Type B pancreatic cell (in vitro differentiated cells): ENCODE measurements around the gene TJP2. TPM values are rescaled to one million over a fixed set of nuclear protein-coding genes. Genes with fewer than 3 reads are reported as not detected.

Source experiments
- DNase-seq: peaks from one replicate; pipeline ENCODE4 v3.0.0; 2021; ENCODE audit warnings: mixed read lengths; ENCODE audit not compliant: unreplicated experiment; ENCODE audit errors: extremely low spot score
- H3K27ac Mint-ChIP-seq: 2 replicates; pipeline ENCODE4 v1.8.0; 2021; ENCODE audit warnings: mild to moderate bottlenecking, mixed read lengths
- H3K27me3 Mint-ChIP-seq: 2 replicates; pipeline ENCODE4 v1.8.0; 2021; ENCODE audit warnings: mixed read lengths
- H3K36me3 Mint-ChIP-seq: 2 replicates; pipeline ENCODE4 v1.8.0; 2021; ENCODE audit warnings: mixed read lengths
- H3K4me1 Mint-ChIP-seq: one replicate; pipeline ENCODE4 v1.8.0; 2021; ENCODE audit warnings: mixed read lengths; ENCODE audit not compliant: unreplicated experiment
- H3K4me3 Mint-ChIP-seq: 2 replicates; pipeline ENCODE4 v1.8.0; 2021; ENCODE audit warnings: mild to moderate bottlenecking, mixed read lengths
- H3K9me3 Mint-ChIP-seq: 2 replicates; pipeline ENCODE4 v1.8.0; 2021; ENCODE audit warnings: mixed read lengths
- CTCF ChIP-seq: fragments of 200-600 bp; sonication (generic); conservative IDR thresholded peaks from 2 replicates; pipeline ENCODE4 v1.5.0; 2021; ENCODE audit warnings: antibody characterized with exemption, mild to moderate bottlenecking
- total RNA-seq: library from RNA; stranded (reverse); gene quantifications from 2 replicates; pipeline ENCODE4 v1.2.1, GENCODE V29; 2021; ENCODE audit warnings: low replicate concordance

TJP2 gene
- total RNA-seq, 1 donor from 2014 or later, result 85.2 TPM

GRCh38 chr9:69255591-69255990 lies 81.5 kb downstream of the TJP2 start:
- no peaks in the 10 kb centered on the region for H3K27me3 Mint-ChIP-seq
- no peaks in the 10 kb centered on the region for H3K4me1 Mint-ChIP-seq
- DNase-seq, result no peak
- peaks cover 30% of the 10 kb centered on the region for H3K36me3 Mint-ChIP-seq
- no peak for TF ChIP-seq CTCF
- no peak overlapping the region for H3K4me3 Mint-ChIP-seq
- H3K9me3 Mint-ChIP-seq, result no peaks in the 10 kb centered on the region
- no peak overlapping the region for H3K27ac Mint-ChIP-seq

GRCh38 chr9:69258551-69258950 lies 84.5 kb downstream of the TJP2 start:
- H3K9me3 Mint-ChIP-seq, result no peaks in the 10 kb centered on the region
- no peak overlapping the region for H3K27ac Mint-ChIP-seq

GRCh38 chr9:69260161-69260560 lies 86.1 kb downstream of the TJP2 start:
- no peak overlapping the region for H3K27ac Mint-ChIP-seq
- H3K4me1 Mint-ChIP-seq, result no peaks in the 10 kb centered on the region
- no peak for TF ChIP-seq CTCF
- DNase-seq, result no peak
- peaks cover 14% of the 10 kb centered on the region for H3K36me3 Mint-ChIP-seq
- no peaks in the 10 kb centered on the region for H3K27me3 Mint-ChIP-seq
- H3K9me3 Mint-ChIP-seq, result no peaks in the 10 kb centered on the region
- H3K4me3 Mint-ChIP-seq, result no peak overlapping the region

More at GRCh38 chr9:69258551-69258950, 84.5 kb downstream of the TJP2 start:
- no peak overlapping the region for H3K4me3 Mint-ChIP-seq
- no peaks in the 10 kb centered on the region for H3K4me1 Mint-ChIP-seq
- no peak for TF ChIP-seq CTCF
- H3K36me3 Mint-ChIP-seq, result peaks cover 14% of the 10 kb centered on the region
- no peaks in the 10 kb centered on the region for H3K27me3 Mint-ChIP-seq
- DNase-seq, result no peak

- DNase-seq, result no peak
- Mint-ChIP-seq H3K27me3 (no peaks in the 10 kb centered on the region), H3K36me3 (peaks cover 8% of the 10 kb centered on the region), H3K9me3 (no peaks in the 10 kb centered on the region), H3K4me1 (no peaks in the 10 kb centered on the region), H3K4me3 (no peak overlapping the region), H3K27ac (no peak overlapping the region)
- TF ChIP-seq CTCF, result no peak
Observed at GRCh38 chr9:69261636-69262035, 87.6 kb downstream of the TJP2 start.

GRCh38 chr9:69264526-69264925 lies 90.4 kb downstream of the TJP2 start:
- TF ChIP-seq CTCF, result no peak
- no peaks in the 10 kb centered on the region for H3K36me3 Mint-ChIP-seq
- no peak overlapping the region for H3K4me3 Mint-ChIP-seq
- no peaks in the 10 kb centered on the region for H3K27me3 Mint-ChIP-seq
- no peak for DNase-seq
- H3K9me3 Mint-ChIP-seq, result no peaks in the 10 kb centered on the region
- H3K4me1 Mint-ChIP-seq, result no peaks in the 10 kb centered on the region
- no peak overlapping the region for H3K27ac Mint-ChIP-seq

- no peaks in the 10 kb centered on the region for H3K27me3 Mint-ChIP-seq
- H3K4me1 Mint-ChIP-seq, result no peaks in the 10 kb centered on the region
- no peaks in the 10 kb centered on the region for H3K36me3 Mint-ChIP-seq
Observed at GRCh38 chr9:69265891-69266290, 91.8 kb downstream of the TJP2 start.

More at GRCh38 chr9:69265891-69266290, 91.8 kb downstream of the TJP2 start:
- Mint-ChIP-seq H3K9me3 (no peaks in the 10 kb centered on the region), H3K27ac (no peak overlapping the region), H3K4me3 (no peak overlapping the region)
- no peak for TF ChIP-seq CTCF
- no peak for DNase-seq
